HEK293 (cell line): ENCODE measurements around the gene RARRES2.

Experiments used
- CTCF ChIA-PET: fragments of 350-600 bp; formaldehyde crosslinking; extraction: SDS; loops from one replicate; lab custom pipeline; 2021; ENCODE audit warnings: antibody characterized with exemption; lab: Yijun Ruan, JAX
- POLR2A ChIA-PET: fragments of 300-600 bp; formaldehyde crosslinking; extraction: SDS; loops from one replicate; lab custom pipeline; 2020; ENCODE audit warnings: antibody characterized with exemption, inconsistent platforms; lab: Yijun Ruan, JAX
- H3K27ac ChIP-seq: fragments of 200-500 bp; sonication (Bioruptor generic); 2 replicates; pipeline ENCODE4 v1.5.1; 2014; ENCODE audit warnings: low read depth, low read length, control low read depth, inconsistent platforms; ENCODE audit errors: extremely low read depth
- H3K36me3 ChIP-seq, 2 experiments: fragments of 200-500 bp in 1 of 2; sonication (Bioruptor generic) in 1 of 2; 1 replicate in 1 of 2; 2 replicates in 1 of 2; pipeline ENCODE4 v1.5.1; 2014 to 2017; ENCODE audit warnings: inconsistent platforms in 2 of 2, low read length in 2 of 2; ENCODE audit not compliant: control insufficient read depth in 2 of 2, insufficient read depth in 1 of 2
- H3K4me1 ChIP-seq: fragments of 200-500 bp; sonication (Bioruptor generic); 2 replicates; pipeline ENCODE4 v1.5.1; 2014; ENCODE audit warnings: mild to moderate bottlenecking, low read length, inconsistent platforms; ENCODE audit not compliant: control insufficient read depth, insufficient read depth
- H3K4me3 ChIP-seq: 2 replicates; pipeline ENCODE4 v1.5.1; 2011; ENCODE audit warnings: low read depth, mild to moderate bottlenecking, control low read depth, low read length, moderate library complexity
- H3K9me3 ChIP-seq: fragments of 200-500 bp; sonication (Bioruptor generic); 2 replicates; pipeline ENCODE4 v1.5.1; 2014; ENCODE audit warnings: low read depth, low read length, inconsistent platforms; ENCODE audit not compliant: control insufficient read depth, insufficient read depth
- GLI4 ChIP-seq: fragments of 450-650 bp; formaldehyde crosslinking; IDR thresholded peaks from 2 replicates; pipeline ENCODE4 v1.5.1; 2016; ENCODE audit warnings: missing biosample characterization, missing genetic modification characterization
- KLF1 ChIP-seq: fragments of 450-650 bp; formaldehyde crosslinking; IDR thresholded peaks from 2 replicates; pipeline ENCODE4 v1.5.1; 2016; ENCODE audit warnings: missing biosample characterization, missing genetic modification characterization
- KLF10 ChIP-seq: fragments of 450-650 bp; IDR thresholded peaks from 2 replicates; pipeline ENCODE4 v1.5.1; 2018; ENCODE audit warnings: missing biosample characterization, mild to moderate bottlenecking, missing genetic modification characterization
- KLF7 ChIP-seq: fragments of 450-650 bp; formaldehyde crosslinking; IDR thresholded peaks from 2 replicates; pipeline ENCODE4 v1.5.1; 2016; ENCODE audit warnings: missing biosample characterization, missing genetic modification characterization, borderline replicate concordance
- SCRT1 ChIP-seq: fragments of 450-650 bp; formaldehyde crosslinking; IDR thresholded peaks from 2 replicates; pipeline ENCODE4 v1.5.1; 2016; ENCODE audit warnings: missing biosample characterization, missing genetic modification characterization, borderline replicate concordance
- SP3 ChIP-seq: fragments of 450-650 bp; formaldehyde crosslinking; IDR thresholded peaks from 2 replicates; pipeline ENCODE4 v1.5.1; 2016; ENCODE audit warnings: missing biosample characterization, missing genetic modification characterization
- ZFP69B ChIP-seq: fragments of 450-650 bp; formaldehyde crosslinking; IDR thresholded peaks from 2 replicates; pipeline ENCODE4 v1.5.1; 2016; ENCODE audit warnings: missing biosample characterization, missing genetic modification characterization
- ZNF10 ChIP-seq: fragments of 450-650 bp; formaldehyde crosslinking; IDR thresholded peaks from 2 replicates; pipeline ENCODE4 v1.5.1; 2017; ENCODE audit warnings: missing biosample characterization, missing genetic modification characterization
- ZNF169 ChIP-seq: fragments of 450-650 bp; formaldehyde crosslinking; IDR thresholded peaks from 2 replicates; pipeline ENCODE4 v1.5.1; 2016; ENCODE audit warnings: missing biosample characterization, missing genetic modification characterization
- ZNF354C ChIP-seq: fragments of 450-650 bp; formaldehyde crosslinking; IDR thresholded peaks from 2 replicates; pipeline ENCODE4 v1.5.1; 2016; ENCODE audit warnings: missing biosample characterization, missing genetic modification characterization, low read depth, borderline replicate concordance
- ZNF549 ChIP-seq: fragments of 450-650 bp; IDR thresholded peaks from 2 replicates; pipeline ENCODE4 v1.5.1; 2018; ENCODE audit warnings: missing biosample characterization, missing genetic modification characterization, mild to moderate bottlenecking, inconsistent platforms, moderate library complexity
- ZNF560 ChIP-seq: fragments of 450-650 bp; formaldehyde crosslinking; IDR thresholded peaks from 2 replicates; pipeline ENCODE4 v1.5.1; 2017; ENCODE audit warnings: missing biosample characterization, missing genetic modification characterization, borderline replicate concordance
- ZNF600 ChIP-seq: fragments of 450-650 bp; formaldehyde crosslinking; IDR thresholded peaks from 2 replicates; pipeline ENCODE4 v1.5.1; 2016; ENCODE audit warnings: missing biosample characterization, missing genetic modification characterization
- ZNF677 ChIP-seq: fragments of 450-650 bp; IDR thresholded peaks from 2 replicates; pipeline ENCODE4 v1.5.0; 2018; ENCODE audit warnings: missing biosample characterization, mild to moderate bottlenecking, missing genetic modification characterization, moderate library complexity
- ZNF785 ChIP-seq: fragments of 450-650 bp; formaldehyde crosslinking; IDR thresholded peaks from 2 replicates; pipeline ENCODE4 v1.5.1; 2016; ENCODE audit warnings: missing biosample characterization, missing genetic modification characterization
- ZNF791 ChIP-seq: fragments of 450-650 bp; formaldehyde crosslinking; IDR thresholded peaks from 2 replicates; pipeline ENCODE4 v1.5.1; 2016; ENCODE audit warnings: missing biosample characterization, missing genetic modification characterization
- ZNF792 ChIP-seq: fragments of 450-650 bp; formaldehyde crosslinking; IDR thresholded peaks from 2 replicates; pipeline ENCODE4 v1.5.1; 2016; ENCODE audit warnings: missing biosample characterization, missing genetic modification characterization
- ZSCAN23 ChIP-seq: fragments of 450-650 bp; formaldehyde crosslinking; IDR thresholded peaks from 2 replicates; pipeline ENCODE4 v1.5.1; 2016; ENCODE audit warnings: missing biosample characterization, missing genetic modification characterization
- TF ChIP-seq, protein P1 (sequence below): fragments of 450-650 bp; formaldehyde crosslinking; IDR thresholded peaks from 2 replicates; pipeline ENCODE4 v1.5.1; 2016; ENCODE audit warnings: missing biosample characterization, missing genetic modification characterization
- TF ChIP-seq, protein P2 (sequence below): fragments of 450-650 bp; formaldehyde crosslinking; IDR thresholded peaks from 2 replicates; pipeline ENCODE4 v1.5.1; 2016; ENCODE audit warnings: missing biosample characterization, missing genetic modification characterization
- TF ChIP-seq, protein P3 (sequence below): fragments of 450-650 bp; formaldehyde crosslinking; IDR thresholded peaks from 2 replicates; pipeline ENCODE4 v1.5.1; 2016; ENCODE audit warnings: missing biosample characterization, missing genetic modification characterization
- TF ChIP-seq, protein P4 (sequence below): fragments of 450-650 bp; formaldehyde crosslinking; IDR thresholded peaks from 2 replicates; pipeline ENCODE4 v1.5.1; 2016; ENCODE audit warnings: missing biosample characterization, missing genetic modification characterization
- TF ChIP-seq, protein P5 (sequence below): fragments of 450-650 bp; formaldehyde crosslinking; IDR thresholded peaks from 2 replicates; pipeline ENCODE4 v1.5.1; 2017; ENCODE audit warnings: missing biosample characterization, missing genetic modification characterization
- TF ChIP-seq, protein P6 (sequence below): fragments of 450-650 bp; formaldehyde crosslinking; IDR thresholded peaks from 2 replicates; pipeline ENCODE4; 2016; ENCODE audit warnings: missing biosample characterization, missing genetic modification characterization
- TF ChIP-seq, protein P7 (sequence below): fragments of 450-650 bp; formaldehyde crosslinking; IDR thresholded peaks from 2 replicates; pipeline ENCODE4 v1.5.1; 2016; ENCODE audit warnings: missing biosample characterization, missing genetic modification characterization, low read depth
- TF ChIP-seq, protein P8 (sequence below): fragments of 450-650 bp; formaldehyde crosslinking; IDR thresholded peaks from 2 replicates; pipeline ENCODE4 v1.5.1; 2016; ENCODE audit warnings: missing biosample characterization, missing genetic modification characterization, low read depth

RARRES2 gene

DNA sequence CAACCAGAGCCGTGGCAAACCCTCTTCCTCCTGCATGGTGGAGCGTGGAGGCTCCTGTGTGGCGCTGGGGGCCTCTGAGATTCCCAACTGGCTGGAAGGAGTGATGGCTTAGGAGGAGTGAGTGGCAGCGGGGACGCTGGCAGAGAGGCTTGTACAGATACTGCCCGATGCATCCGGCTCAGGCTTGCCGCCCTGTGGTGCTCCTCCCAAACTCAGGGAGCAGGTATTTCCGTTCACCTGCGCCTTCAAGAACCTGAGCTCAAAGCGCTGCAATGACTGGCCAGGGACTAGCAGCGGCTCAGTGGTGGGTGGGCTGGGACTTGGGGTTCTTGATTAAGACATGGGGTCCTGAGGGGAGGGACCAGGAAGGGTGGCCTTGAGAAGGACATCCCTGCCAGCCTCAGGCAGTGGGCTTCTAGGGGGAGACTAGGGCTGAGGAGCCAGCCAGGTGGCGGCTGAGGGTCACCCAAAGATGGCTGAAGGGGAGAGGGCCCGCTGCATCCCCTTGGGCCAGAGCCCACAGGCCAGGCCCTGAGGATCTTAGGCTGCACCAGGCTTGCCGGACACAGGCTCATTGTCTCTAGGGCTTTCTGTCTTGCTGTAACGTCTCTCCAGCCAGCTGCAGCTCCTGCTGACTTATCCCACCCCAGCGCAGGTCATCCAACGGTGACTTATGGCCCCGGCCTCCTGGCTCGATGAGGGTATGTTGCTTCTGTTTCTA is 40.9 kb upstream of the RARRES2 start:
- POLR2A ChIA-PET: no interaction called here
- H3K36me3 ChIP-seq: peaks cover 0 to 4% of the 10 kb centered on the region in 2 experiments; a peak in 1 of 3 replicates
- H3K4me3 ChIP-seq: no peak overlapping the region
- H3K9me3 ChIP-seq: no peaks in the 10 kb centered on the region
- H3K4me1 ChIP-seq: peaks cover 3% of the 10 kb centered on the region; the same call in 1 of the 2 replicates
- no peak overlapping the region for H3K27ac ChIP-seq
- TF ChIP-seq, protein P1, sequence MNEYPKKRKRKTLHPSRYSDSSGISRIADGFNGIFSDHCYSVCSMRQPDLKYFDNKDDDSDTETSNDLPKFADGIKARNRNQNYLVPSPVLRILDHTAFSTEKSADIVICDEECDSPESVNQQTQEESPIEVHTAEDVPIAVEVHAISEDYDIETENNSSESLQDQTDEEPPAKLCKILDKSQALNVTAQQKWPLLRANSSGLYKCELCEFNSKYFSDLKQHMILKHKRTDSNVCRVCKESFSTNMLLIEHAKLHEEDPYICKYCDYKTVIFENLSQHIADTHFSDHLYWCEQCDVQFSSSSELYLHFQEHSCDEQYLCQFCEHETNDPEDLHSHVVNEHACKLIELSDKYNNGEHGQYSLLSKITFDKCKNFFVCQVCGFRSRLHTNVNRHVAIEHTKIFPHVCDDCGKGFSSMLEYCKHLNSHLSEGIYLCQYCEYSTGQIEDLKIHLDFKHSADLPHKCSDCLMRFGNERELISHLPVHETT (tag by site-specific recombination): no peak
- TF ChIP-seq ZNF354C (tag by site-specific recombination): no peak
- no peak for TF ChIP-seq KLF1 (tag by site-specific recombination)
- TF ChIP-seq KLF10 (tag by site-specific recombination): no peak
- no peak for TF ChIP-seq GLI4
- no peak for TF ChIP-seq ZNF560
- TF ChIP-seq, protein P2, sequence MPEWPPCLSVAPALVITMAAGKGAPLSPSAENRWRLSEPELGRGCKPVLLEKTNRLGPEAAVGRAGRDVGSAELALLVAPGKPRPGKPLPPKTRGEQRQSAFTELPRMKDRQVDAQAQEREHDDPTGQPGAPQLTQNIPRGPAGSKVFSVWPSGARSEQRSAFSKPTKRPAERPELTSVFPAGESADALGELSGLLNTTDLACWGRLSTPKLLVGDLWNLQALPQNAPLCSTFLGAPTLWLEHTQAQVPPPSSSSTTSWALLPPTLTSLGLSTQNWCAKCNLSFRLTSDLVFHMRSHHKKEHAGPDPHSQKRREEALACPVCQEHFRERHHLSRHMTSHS (tag by site-specific recombination): no peak
- TF ChIP-seq, protein P3, sequence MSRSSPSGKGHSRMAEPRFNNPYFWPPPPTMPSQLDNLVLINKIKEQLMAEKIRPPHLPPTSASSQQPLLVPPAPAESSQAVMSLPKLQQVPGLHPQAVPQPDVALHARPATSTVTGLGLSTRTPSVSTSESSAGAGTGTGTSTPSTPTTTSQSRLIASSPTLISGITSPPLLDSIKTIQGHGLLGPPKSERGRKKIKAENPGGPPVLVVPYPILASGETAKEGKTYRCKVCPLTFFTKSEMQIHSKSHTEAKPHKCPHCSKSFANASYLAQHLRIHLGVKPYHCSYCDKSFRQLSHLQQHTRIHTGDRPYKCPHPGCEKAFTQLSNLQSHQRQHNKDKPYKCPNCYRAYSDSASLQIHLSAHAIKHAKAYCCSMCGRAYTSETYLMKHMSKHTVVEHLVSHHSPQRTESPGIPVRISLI (tag by site-specific recombination): no peak
- no peak for TF ChIP-seq ZNF549
- TF ChIP-seq, protein P4, sequence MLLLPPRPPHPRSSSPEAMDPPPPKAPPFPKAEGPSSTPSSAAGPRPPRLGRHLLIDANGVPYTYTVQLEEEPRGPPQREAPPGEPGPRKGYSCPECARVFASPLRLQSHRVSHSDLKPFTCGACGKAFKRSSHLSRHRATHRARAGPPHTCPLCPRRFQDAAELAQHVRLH (tag by site-specific recombination): no peak
- TF ChIP-seq, protein P5, sequence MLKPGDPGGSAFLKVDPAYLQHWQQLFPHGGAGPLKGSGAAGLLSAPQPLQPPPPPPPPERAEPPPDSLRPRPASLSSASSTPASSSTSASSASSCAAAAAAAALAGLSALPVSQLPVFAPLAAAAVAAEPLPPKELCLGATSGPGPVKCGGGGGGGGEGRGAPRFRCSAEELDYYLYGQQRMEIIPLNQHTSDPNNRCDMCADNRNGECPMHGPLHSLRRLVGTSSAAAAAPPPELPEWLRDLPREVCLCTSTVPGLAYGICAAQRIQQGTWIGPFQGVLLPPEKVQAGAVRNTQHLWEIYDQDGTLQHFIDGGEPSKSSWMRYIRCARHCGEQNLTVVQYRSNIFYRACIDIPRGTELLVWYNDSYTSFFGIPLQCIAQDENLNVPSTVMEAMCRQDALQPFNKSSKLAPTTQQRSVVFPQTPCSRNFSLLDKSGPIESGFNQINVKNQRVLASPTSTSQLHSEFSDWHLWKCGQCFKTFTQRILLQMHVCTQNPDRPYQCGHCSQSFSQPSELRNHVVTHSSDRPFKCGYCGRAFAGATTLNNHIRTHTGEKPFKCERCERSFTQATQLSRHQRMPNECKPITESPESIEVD (tag by site-specific recombination): no peak
- TF ChIP-seq ZNF785 (tag by site-specific recombination): no peak
- TF ChIP-seq, protein P6, sequence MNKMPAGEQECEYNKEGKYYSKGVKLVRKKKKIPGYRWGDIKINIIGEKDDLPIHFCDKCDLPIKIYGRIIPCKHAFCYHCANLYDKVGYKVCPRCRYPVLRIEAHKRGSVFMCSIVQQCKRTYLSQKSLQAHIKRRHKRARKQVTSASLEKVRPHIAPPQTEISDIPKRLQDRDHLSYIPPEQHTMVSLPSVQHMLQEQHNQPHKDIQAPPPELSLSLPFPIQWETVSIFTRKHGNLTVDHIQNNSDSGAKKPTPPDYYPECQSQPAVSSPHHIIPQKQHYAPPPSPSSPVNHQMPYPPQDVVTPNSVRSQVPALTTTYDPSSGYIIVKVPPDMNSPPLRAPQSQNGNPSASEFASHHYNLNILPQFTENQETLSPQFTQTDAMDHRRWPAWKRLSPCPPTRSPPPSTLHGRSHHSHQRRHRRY (tag by site-specific recombination): no peak
- no peak for TF ChIP-seq ZFP69B (tag by site-specific recombination)
- no peak for TF ChIP-seq ZNF677
- TF ChIP-seq ZNF791: no peak
- CTCF ChIA-PET: no interaction called here

DNA sequence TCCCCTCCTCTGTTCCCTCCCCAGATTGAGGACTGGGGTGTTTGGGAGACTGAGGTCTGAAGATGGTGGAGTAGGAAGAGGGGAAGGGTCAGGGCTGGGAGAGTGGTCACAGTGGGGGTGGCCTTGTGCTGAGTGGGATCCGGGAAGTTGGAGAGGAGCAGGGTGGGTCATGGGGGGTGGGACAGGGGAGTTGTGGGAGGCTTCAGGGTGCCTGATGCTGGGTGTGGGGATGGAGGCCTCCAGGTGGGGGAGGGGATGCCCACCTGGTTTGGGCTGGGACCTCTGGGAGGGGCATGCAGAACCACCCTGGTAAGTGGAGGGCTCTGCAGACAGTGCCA is 40.3 kb upstream of the RARRES2 start:
- H3K9me3 ChIP-seq: no peaks in the 10 kb centered on the region
- peaks cover 3% of the 10 kb centered on the region; the same call in 1 of the 2 replicates for H3K4me1 ChIP-seq
- H3K4me3 ChIP-seq: no peak overlapping the region
- H3K27ac ChIP-seq: no peak overlapping the region
- ChIA-PET CTCF (no interaction called here), POLR2A (no interaction called here)
- peaks cover 0 to 4% of the 10 kb centered on the region in 2 experiments; a peak in 1 of 3 replicates for H3K36me3 ChIP-seq
- TF ChIP-seq SP3 (tag by site-specific recombination) (no peak), ZNF10 (tag by site-specific recombination) (no peak), ZNF169 (tag by site-specific recombination) (no peak), KLF7 (tag by site-specific recombination) (no peak), ZNF792 (tag by site-specific recombination) (no peak), ZSCAN23 (tag by site-specific recombination) (no peak), SCRT1 (tag by site-specific recombination) (no peak), ZNF600 (tag by site-specific recombination) (no peak)
- TF ChIP-seq, protein P7, sequence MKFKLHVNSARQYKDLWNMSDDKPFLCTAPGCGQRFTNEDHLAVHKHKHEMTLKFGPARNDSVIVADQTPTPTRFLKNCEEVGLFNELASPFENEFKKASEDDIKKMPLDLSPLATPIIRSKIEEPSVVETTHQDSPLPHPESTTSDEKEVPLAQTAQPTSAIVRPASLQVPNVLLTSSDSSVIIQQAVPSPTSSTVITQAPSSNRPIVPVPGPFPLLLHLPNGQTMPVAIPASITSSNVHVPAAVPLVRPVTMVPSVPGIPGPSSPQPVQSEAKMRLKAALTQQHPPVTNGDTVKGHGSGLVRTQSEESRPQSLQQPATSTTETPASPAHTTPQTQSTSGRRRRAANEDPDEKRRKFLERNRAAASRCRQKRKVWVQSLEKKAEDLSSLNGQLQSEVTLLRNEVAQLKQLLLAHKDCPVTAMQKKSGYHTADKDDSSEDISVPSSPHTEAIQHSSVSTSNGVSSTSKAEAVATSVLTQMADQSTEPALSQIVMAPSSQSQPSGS (tag by site-specific recombination): no peak
- TF ChIP-seq, protein P8, sequence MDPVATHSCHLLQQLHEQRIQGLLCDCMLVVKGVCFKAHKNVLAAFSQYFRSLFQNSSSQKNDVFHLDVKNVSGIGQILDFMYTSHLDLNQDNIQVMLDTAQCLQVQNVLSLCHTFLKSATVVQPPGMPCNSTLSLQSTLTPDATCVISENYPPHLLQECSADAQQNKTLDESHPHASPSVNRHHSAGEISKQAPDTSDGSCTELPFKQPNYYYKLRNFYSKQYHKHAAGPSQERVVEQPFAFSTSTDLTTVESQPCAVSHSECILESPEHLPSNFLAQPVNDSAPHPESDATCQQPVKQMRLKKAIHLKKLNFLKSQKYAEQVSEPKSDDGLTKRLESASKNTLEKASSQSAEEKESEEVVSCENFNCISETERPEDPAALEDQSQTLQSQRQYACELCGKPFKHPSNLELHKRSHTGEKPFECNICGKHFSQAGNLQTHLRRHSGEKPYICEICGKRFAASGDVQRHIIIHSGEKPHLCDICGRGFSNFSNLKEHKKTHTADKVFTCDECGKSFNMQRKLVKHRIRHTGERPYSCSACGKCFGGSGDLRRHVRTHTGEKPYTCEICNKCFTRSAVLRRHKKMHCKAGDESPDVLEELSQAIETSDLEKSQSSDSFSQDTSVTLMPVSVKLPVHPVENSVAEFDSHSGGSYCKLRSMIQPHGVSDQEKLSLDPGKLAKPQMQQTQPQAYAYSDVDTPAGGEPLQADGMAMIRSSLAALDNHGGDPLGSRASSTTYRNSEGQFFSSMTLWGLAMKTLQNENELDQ (tag by site-specific recombination): no peak
